ENCODE data around the gene ADAMTSL2.

The ADAMTSL2 gene

DNA sequence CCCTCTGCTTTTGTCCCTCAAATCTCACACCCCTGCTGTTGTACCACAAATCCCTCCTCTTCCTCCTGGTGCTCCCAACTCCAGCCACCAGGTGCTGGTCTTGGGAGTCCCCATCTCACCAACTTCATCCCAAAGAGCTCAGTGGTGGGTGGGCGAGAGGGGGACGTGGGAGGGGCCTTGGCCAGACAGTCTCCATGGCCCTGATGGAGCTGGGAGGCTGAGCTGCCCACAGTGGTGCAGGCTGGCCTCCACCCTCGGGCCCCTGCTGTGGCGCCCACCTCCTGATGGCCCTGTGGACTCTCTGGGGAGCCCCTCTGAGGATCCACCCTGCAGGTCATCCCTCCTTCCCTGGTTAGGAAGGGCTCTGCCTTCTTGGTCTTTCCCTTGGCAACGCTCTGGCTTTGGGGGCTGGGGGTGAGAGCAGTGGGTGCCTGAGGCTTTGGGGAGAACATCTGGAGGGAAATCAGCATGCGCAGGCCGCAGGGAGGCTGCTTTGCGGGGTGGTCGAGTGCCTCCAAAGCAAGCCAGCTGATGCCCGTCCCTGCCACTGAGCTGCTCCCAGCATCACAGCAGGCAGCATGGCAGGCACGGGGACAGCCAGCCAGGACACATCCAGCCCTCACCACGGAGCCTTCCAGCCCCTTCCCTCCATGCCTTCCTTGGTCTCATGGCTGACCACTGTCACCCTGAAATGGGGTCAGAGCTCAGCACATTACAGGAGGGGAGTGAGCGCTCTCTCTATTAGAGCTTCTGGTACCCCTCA lies 82.3 kb downstream of the ADAMTSL2 start:
- no peak for DNase-seq
- H3K4me3 Mint-ChIP-seq: no peak overlapping the region
- H3K4me1 Mint-ChIP-seq: peaks cover 6% of the 10 kb centered on the region
- no peaks in the 10 kb centered on the region for H3K9me3 Mint-ChIP-seq
- no peak for TF ChIP-seq CTCF (IDR thresholded peaks at IDR 0.05)
- H3K27me3 Mint-ChIP-seq (ENCODE audit: low read depth, poor library complexity): peaks cover 74% of the 10 kb centered on the region
- H3K36me3 Mint-ChIP-seq (ENCODE audit: low read depth): no peaks in the 10 kb centered on the region
- no peak overlapping the region for H3K27ac Mint-ChIP-seq

- H3K27ac Mint-ChIP-seq: no peak overlapping the region
- peaks cover 76% of the 10 kb centered on the region for H3K27me3 Mint-ChIP-seq (ENCODE audit: low read depth, poor library complexity)
- TF ChIP-seq CTCF (IDR thresholded peaks at IDR 0.05): no peak
- peaks cover 6% of the 10 kb centered on the region for H3K4me1 Mint-ChIP-seq
- no peaks in the 10 kb centered on the region for H3K9me3 Mint-ChIP-seq
- no peak for DNase-seq
- no peaks in the 10 kb centered on the region for H3K36me3 Mint-ChIP-seq (ENCODE audit: low read depth)
- no peak overlapping the region for H3K4me3 Mint-ChIP-seq
These were observed 84.2 kb downstream of the ADAMTSL2 start for GRCh38 chr9:133618726-133619125.

DNA sequence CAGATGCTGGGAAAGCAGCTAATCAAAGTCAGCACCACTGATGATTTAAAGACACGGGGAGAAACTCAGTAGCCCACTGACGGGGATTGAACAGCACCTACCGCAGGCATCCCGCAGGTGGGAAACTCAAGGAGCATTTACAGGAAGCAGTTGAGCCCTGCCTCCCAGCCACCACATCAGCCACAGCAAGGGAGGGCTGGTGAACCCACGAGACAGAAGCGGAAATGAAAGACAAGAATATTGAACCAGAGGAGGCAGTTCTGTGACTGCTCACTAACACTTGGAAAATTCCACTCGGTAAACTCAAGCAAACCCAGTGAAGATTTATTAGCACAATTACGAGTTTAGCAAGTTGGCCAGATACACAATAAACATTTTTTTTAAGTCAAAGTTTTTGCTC lies 85.3 kb downstream of the ADAMTSL2 start:
- Mint-ChIP-seq H3K36me3 (ENCODE audit: low read depth) (no peaks in the 10 kb centered on the region), H3K4me1 (peaks cover 6% of the 10 kb centered on the region), H3K27me3 (ENCODE audit: low read depth, poor library complexity) (peaks cover 73% of the 10 kb centered on the region), H3K4me3 (no peak overlapping the region), H3K9me3 (peaks cover 6% of the 10 kb centered on the region), H3K27ac (no peak overlapping the region)
- TF ChIP-seq CTCF (IDR thresholded peaks at IDR 0.05): no peak
- no peak for DNase-seq

DNA sequence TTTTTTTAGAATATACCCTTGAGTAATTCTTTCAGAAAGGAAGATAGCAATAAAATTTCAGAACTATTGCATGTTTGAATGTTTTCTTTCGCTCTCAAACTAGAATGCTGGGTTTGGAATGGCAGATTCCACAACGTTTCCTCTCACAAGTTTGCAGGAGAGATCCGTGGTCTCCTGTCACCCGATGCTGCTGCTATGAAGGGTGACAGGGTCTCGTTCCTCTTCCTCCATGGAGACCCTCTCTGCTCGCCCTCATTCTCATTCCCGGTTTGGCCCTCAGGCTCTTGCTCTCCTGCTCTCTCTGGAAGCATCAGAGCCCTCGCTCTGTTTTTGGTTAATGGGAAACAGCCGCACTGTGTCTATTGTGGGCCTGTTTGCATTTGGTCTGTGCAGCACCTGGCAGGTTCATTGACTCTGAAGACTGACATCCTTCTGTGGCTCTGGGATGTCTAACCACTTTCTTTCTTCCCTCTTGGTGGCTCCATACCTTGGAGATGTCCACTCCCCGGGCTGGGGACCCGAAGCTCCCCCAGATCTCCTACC lies 87.3 kb downstream of the ADAMTSL2 start:
- Mint-ChIP-seq H3K36me3 (ENCODE audit: low read depth) (no peaks in the 10 kb centered on the region), H3K4me1 (peaks cover 6% of the 10 kb centered on the region)
- DNase-seq: no peak

GRCh38 chr9:133622555-133622954 lies 88.1 kb downstream of the ADAMTSL2 start:
- no peak overlapping the region for H3K27ac Mint-ChIP-seq
- H3K4me3 Mint-ChIP-seq: no peak overlapping the region
- no peak for DNase-seq
- H3K27me3 Mint-ChIP-seq (ENCODE audit: low read depth, poor library complexity): peaks cover 76% of the 10 kb centered on the region
- peaks cover 32% of the 10 kb centered on the region for H3K9me3 Mint-ChIP-seq
- H3K4me1 Mint-ChIP-seq: peaks cover 6% of the 10 kb centered on the region
- no peaks in the 10 kb centered on the region for H3K36me3 Mint-ChIP-seq (ENCODE audit: low read depth)
- TF ChIP-seq CTCF (IDR thresholded peaks at IDR 0.05): no peak

More for the DNA sequence above, 87.3 kb downstream of the ADAMTSL2 start:
- Mint-ChIP-seq H3K9me3 (peaks cover 25% of the 10 kb centered on the region), H3K4me3 (no peak overlapping the region), H3K27me3 (ENCODE audit: low read depth, poor library complexity) (peaks cover 77% of the 10 kb centered on the region), H3K27ac (no peak overlapping the region)
- TF ChIP-seq CTCF (IDR thresholded peaks at IDR 0.05): no peak

Data from nephron progenitor cell (in vitro differentiated cells).